Duodenal mucosa (tissue), 2 donors: ENCODE data around the gene TMEM182.

Experiments
- H3K27ac ChIP-seq: one replicate; pipeline ENCODE4 v1.7.0; 2013; ENCODE audit warnings: low read depth, low read length
- H3K27me3 ChIP-seq, 2 donors: one replicate each; pipeline ENCODE4 v1.7.0; 2013; ENCODE audit warnings: low read length in 2 of 2, control low read depth in 1 of 2; ENCODE audit not compliant: insufficient read depth in 2 of 2, control insufficient read depth in 1 of 2
- H3K36me3 ChIP-seq, 2 donors: one replicate each; pipeline ENCODE4 v1.7.0; 2013; ENCODE audit warnings: low read length in 2 of 2, control low read depth in 1 of 2; ENCODE audit not compliant: insufficient read depth in 2 of 2, control insufficient read depth in 1 of 2
- H3K4me1 ChIP-seq, 2 donors: one replicate each; pipeline ENCODE4 v1.7.0; 2013; ENCODE audit warnings: low read length in 2 of 2, control low read depth in 1 of 2; ENCODE audit not compliant: insufficient read depth in 2 of 2, control insufficient read depth in 1 of 2
- H3K4me3 ChIP-seq, 2 donors: one replicate each; pipeline ENCODE4 v1.7.0; 2013; ENCODE audit warnings: low read length in 2 of 2, low read depth in 1 of 2
- H3K9ac ChIP-seq, 2 donors: one replicate each; pipeline ENCODE4 v1.7.0; 2013; ENCODE audit warnings: low read length in 2 of 2, low read depth in 1 of 2
- H3K9me3 ChIP-seq, 2 donors: one replicate each; pipeline ENCODE4 v1.7.0; 2013; ENCODE audit warnings: low read length in 2 of 2, control low read depth in 1 of 2; ENCODE audit not compliant: control insufficient read depth in 1 of 2

TMEM182 gene

GRCh38 chr2:102798181-102798580 is 36.4 kb downstream of the TMEM182 start:
- Histone ChIP-seq H3K4me3 (no peak overlapping the region), H3K36me3 (peaks cover 6 to 12% of the 10 kb centered on the region in 2 donors), H3K4me1 (no peaks in the 10 kb centered on the region)

GRCh38 chr2:102801098-102801718 is 39.4 kb downstream of the TMEM182 start:
- H3K9ac ChIP-seq = no peak overlapping the region
- no peak overlapping the region for H3K27ac ChIP-seq
- H3K27me3 ChIP-seq = no peaks in the 10 kb centered on the region
- H3K9me3 ChIP-seq = peaks cover 29 to 30% of the 10 kb centered on the region in 2 donors
- no peaks in the 10 kb centered on the region for H3K4me1 ChIP-seq
- H3K4me3 ChIP-seq = no peak overlapping the region
- H3K36me3 ChIP-seq = peaks cover 6 to 12% of the 10 kb centered on the region in 2 donors

More at GRCh38 chr2:102798181-102798580, 36.4 kb downstream of the TMEM182 start:
- H3K27me3 ChIP-seq = no peaks in the 10 kb centered on the region
- peaks cover 29 to 30% of the 10 kb centered on the region in 2 donors for H3K9me3 ChIP-seq
- H3K27ac ChIP-seq = no peak overlapping the region
- H3K9ac ChIP-seq = no peak overlapping the region

GRCh38 chr2:102801858-102802699 is 40.2 kb downstream of the TMEM182 start:
- H3K4me1 ChIP-seq = no peaks in the 10 kb centered on the region

GRCh38 chr2:102803041-102803896 is 41.4 kb downstream of the TMEM182 start:
- H3K9ac ChIP-seq = no peak overlapping the region
- H3K36me3 ChIP-seq = peaks cover 6 to 8% of the 10 kb centered on the region in 2 donors
- H3K4me1 ChIP-seq = no peaks in the 10 kb centered on the region
- no peak overlapping the region for H3K27ac ChIP-seq
- H3K27me3 ChIP-seq = no peaks in the 10 kb centered on the region
- peak overlapping the region in 1 of 2 donors; percentile 14 for H3K4me3 ChIP-seq
- peaks cover 29 to 30% of the 10 kb centered on the region in 2 donors for H3K9me3 ChIP-seq

More at GRCh38 chr2:102801858-102802699, 40.2 kb downstream of the TMEM182 start:
- H3K27me3 ChIP-seq = no peaks in the 10 kb centered on the region
- peaks cover 6 to 12% of the 10 kb centered on the region in 2 donors for H3K36me3 ChIP-seq
- H3K27ac ChIP-seq = no peak overlapping the region
- no peak overlapping the region for H3K9ac ChIP-seq
- peaks cover 29 to 30% of the 10 kb centered on the region in 2 donors for H3K9me3 ChIP-seq
- peak overlapping the region in 1 of 2 donors; percentile 19 for H3K4me3 ChIP-seq

- Histone ChIP-seq H3K9ac (no peak overlapping the region), H3K27me3 (no peaks in the 10 kb centered on the region), H3K27ac (no peak overlapping the region), H3K4me3 (peak overlapping the region in 1 of 2 donors; percentile 14), H3K9me3 (peaks cover 29 to 30% of the 10 kb centered on the region in 2 donors), H3K4me1 (no peaks in the 10 kb centered on the region), H3K36me3 (peaks cover 4 to 8% of the 10 kb centered on the region in 2 donors)
Measured at GRCh38 chr2:102803897-102804217, 42.0 kb downstream of the TMEM182 start.

- no peaks in the 10 kb centered on the region for H3K27me3 ChIP-seq
- H3K9ac ChIP-seq = no peak overlapping the region
- no peak overlapping the region for H3K4me3 ChIP-seq
- H3K9me3 ChIP-seq = peaks cover 14 to 15% of the 10 kb centered on the region in 2 donors
- peaks cover 0 to 6% of the 10 kb centered on the region in 2 donors for H3K36me3 ChIP-seq
- no peak overlapping the region for H3K27ac ChIP-seq
- H3K4me1 ChIP-seq = no peaks in the 10 kb centered on the region
Measured at GRCh38 chr2:102806250-102806837, 44.5 kb downstream of the TMEM182 start.

- Histone ChIP-seq H3K27ac (no peak overlapping the region), H3K4me3 (no peak overlapping the region), H3K27me3 (no peaks in the 10 kb centered on the region), H3K9ac (no peak overlapping the region), H3K4me1 (no peaks in the 10 kb centered on the region), H3K36me3 (no peaks in the 10 kb centered on the region), H3K9me3 (no peaks in the 10 kb centered on the region)
Measured at GRCh38 chr2:102809291-102810189, 47.7 kb downstream of the TMEM182 start.

GRCh38 chr2:102815285-102815684 is 53.5 kb downstream of the TMEM182 start:
- no peaks in the 10 kb centered on the region for H3K9me3 ChIP-seq
- no peak overlapping the region for H3K27ac ChIP-seq

GRCh38 chr2:102826904-102827303 is 65.1 kb downstream of the TMEM182 start:
- Histone ChIP-seq H3K4me1 (no peaks in the 10 kb centered on the region), H3K9me3 (no peaks in the 10 kb centered on the region), H3K27ac (no peak overlapping the region), H3K9ac (no peak overlapping the region), H3K36me3 (no peaks in the 10 kb centered on the region), H3K27me3 (no peaks in the 10 kb centered on the region), H3K4me3 (no peak overlapping the region)

More at GRCh38 chr2:102815285-102815684, 53.5 kb downstream of the TMEM182 start:
- H3K36me3 ChIP-seq = no peaks in the 10 kb centered on the region
- H3K9ac ChIP-seq = no peak overlapping the region
- no peaks in the 10 kb centered on the region for H3K27me3 ChIP-seq
- no peaks in the 10 kb centered on the region for H3K4me1 ChIP-seq
- no peak overlapping the region for H3K4me3 ChIP-seq
